ENCODE data around the gene ASXL3. TPM values are rescaled to one million over a fixed set of nuclear protein-coding genes. Genes with fewer than 3 reads are reported as not detected.

Gene ASXL3
- total RNA-seq, 4 donors from 2014 or later = 8.3 to 25.3 (median 20.3) TPM

- Histone ChIP-seq H3K27me3 (no peaks in the 10 kb centered on the region), H3K4me1 (peaks cover 15 to 17% of the 10 kb centered on the region in 2 donors), H3K27ac (no peak overlapping the region), H3K9me3 (no peaks in the 10 kb centered on the region), H3K36me3 (no peaks in the 10 kb centered on the region), H3K4me3 (replicated peaks in 1 of 3) (no peak overlapping the region)
- intact Hi-C loops (cut with DNase I) = no loop called here
- TF ChIP-seq POLR2A (IDR thresholded peaks at IDR 0.05) = no peak
- no peak for TF ChIP-seq CTCF (IDR thresholded peaks at IDR 0.05)
- no peak for DNase-seq
Observed at GRCh38 chr18:33605250-33605649, 27.2 kb downstream of the ASXL3 start.

- Histone ChIP-seq H3K27me3 (no peaks in the 10 kb centered on the region), H3K36me3 (no peaks in the 10 kb centered on the region), H3K27ac (no peak overlapping the region), H3K4me1 (peaks cover 8 to 11% of the 10 kb centered on the region in 2 donors), H3K4me3 (replicated peaks in 1 of 3) (no peak overlapping the region), H3K9me3 (no peaks in the 10 kb centered on the region)
- no peak for DNase-seq
- intact Hi-C loops (cut with DNase I) = no loop called here
- no peak for TF ChIP-seq CTCF (IDR thresholded peaks at IDR 0.05)
- no peak for TF ChIP-seq POLR2A (IDR thresholded peaks at IDR 0.05)
Observed at GRCh38 chr18:33606621-33607020, 28.6 kb downstream of the ASXL3 start.

- no peak for TF ChIP-seq CTCF (IDR thresholded peaks at IDR 0.05)
- no peak for TF ChIP-seq POLR2A (IDR thresholded peaks at IDR 0.05)
- Histone ChIP-seq H3K36me3 (no peaks in the 10 kb centered on the region), H3K4me1 (no peaks in the 10 kb centered on the region), H3K9me3 (no peaks in the 10 kb centered on the region), H3K27ac (no peak overlapping the region), H3K27me3 (no peaks in the 10 kb centered on the region), H3K4me3 (replicated peaks in 1 of 3) (no peak overlapping the region)
- WGBS, 2 donors = 73 to 85% methylated on average over 3 of the region's 3 CpGs
- no peak for DNase-seq
- intact Hi-C loops (cut with DNase I) = no loop called here
Observed at GRCh38 chr18:33611525-33612135, 33.6 kb downstream of the ASXL3 start.

GRCh38 chr18:33612632-33613031 lies 34.6 kb downstream of the ASXL3 start:
- 93 to 96% methylated on average over 3 of the region's 3 CpGs for WGBS, 2 donors

GRCh38 chr18:33616556-33616955 lies 38.5 kb downstream of the ASXL3 start:
- Histone ChIP-seq H3K27me3 (no peaks in the 10 kb centered on the region), H3K4me3 (replicated peaks in 1 of 3) (no peak overlapping the region), H3K9me3 (no peaks in the 10 kb centered on the region), H3K4me1 (peaks cover 4 to 7% of the 10 kb centered on the region in 2 donors), H3K27ac (no peak overlapping the region), H3K36me3 (no peaks in the 10 kb centered on the region)
- TF ChIP-seq CTCF (IDR thresholded peaks at IDR 0.05) (no peak), POLR2A (IDR thresholded peaks at IDR 0.05) (no peak)
- DNase-seq = no peak
- intact Hi-C loops (cut with DNase I) = no loop called here
- 91 to 96% methylated on average over 3 of the region's 3 CpGs for WGBS, 2 donors

More at GRCh38 chr18:33612632-33613031, 34.6 kb downstream of the ASXL3 start:
- H3K9me3 ChIP-seq = no peaks in the 10 kb centered on the region
- H3K27me3 ChIP-seq = no peaks in the 10 kb centered on the region
- H3K4me1 ChIP-seq = no peaks in the 10 kb centered on the region
- H3K4me3 ChIP-seq (replicated peaks in 1 of 3) = no peak overlapping the region
- DNase-seq = no peak
- TF ChIP-seq POLR2A (IDR thresholded peaks at IDR 0.05) = no peak
- no peak for TF ChIP-seq CTCF (IDR thresholded peaks at IDR 0.05)
- intact Hi-C loops (cut with DNase I) = no loop called here
- no peak overlapping the region for H3K27ac ChIP-seq
- no peaks in the 10 kb centered on the region for H3K36me3 ChIP-seq

Measured in thyroid gland (tissue), 4 donors.